Nephron progenitor cell (in vitro differentiated cells): ENCODE measurements around the gene IGDCC3.

Experiments
- DNase-seq: peaks from one replicate; pipeline ENCODE4 v3.0.0; 2021
- H3K27ac Mint-ChIP-seq: 2 replicates; pipeline ENCODE4 v1.8.0; 2021; ENCODE audit warnings: mild to moderate bottlenecking, moderate library complexity, mixed read lengths
- H3K27me3 Mint-ChIP-seq: 2 replicates; pipeline ENCODE4 v1.8.0; 2021; ENCODE audit warnings: mild to moderate bottlenecking, low read depth, mixed read lengths; ENCODE audit not compliant: poor library complexity
- H3K36me3 Mint-ChIP-seq: 2 replicates; pipeline ENCODE4 v1.8.0; 2021; ENCODE audit warnings: low read depth, mixed read lengths
- H3K4me1 Mint-ChIP-seq: 2 replicates; pipeline ENCODE4 v1.8.0; 2021; ENCODE audit warnings: mixed read lengths
- H3K4me3 Mint-ChIP-seq: 2 replicates; pipeline ENCODE4 v1.8.0; 2021; ENCODE audit warnings: mild to moderate bottlenecking, moderate library complexity, mixed read lengths
- H3K9me3 Mint-ChIP-seq: 2 replicates; pipeline ENCODE4 v1.8.0; 2021; ENCODE audit warnings: mild to moderate bottlenecking, moderate library complexity, mixed read lengths
- TF ChIP-seq, protein P1 (sequence below): fragments of 200-600 bp; sonication (generic); IDR thresholded peaks from 2 replicates; pipeline ENCODE4 v1.5.0; 2021; ENCODE audit warnings: antibody characterized with exemption

The IGDCC3 gene

DNA sequence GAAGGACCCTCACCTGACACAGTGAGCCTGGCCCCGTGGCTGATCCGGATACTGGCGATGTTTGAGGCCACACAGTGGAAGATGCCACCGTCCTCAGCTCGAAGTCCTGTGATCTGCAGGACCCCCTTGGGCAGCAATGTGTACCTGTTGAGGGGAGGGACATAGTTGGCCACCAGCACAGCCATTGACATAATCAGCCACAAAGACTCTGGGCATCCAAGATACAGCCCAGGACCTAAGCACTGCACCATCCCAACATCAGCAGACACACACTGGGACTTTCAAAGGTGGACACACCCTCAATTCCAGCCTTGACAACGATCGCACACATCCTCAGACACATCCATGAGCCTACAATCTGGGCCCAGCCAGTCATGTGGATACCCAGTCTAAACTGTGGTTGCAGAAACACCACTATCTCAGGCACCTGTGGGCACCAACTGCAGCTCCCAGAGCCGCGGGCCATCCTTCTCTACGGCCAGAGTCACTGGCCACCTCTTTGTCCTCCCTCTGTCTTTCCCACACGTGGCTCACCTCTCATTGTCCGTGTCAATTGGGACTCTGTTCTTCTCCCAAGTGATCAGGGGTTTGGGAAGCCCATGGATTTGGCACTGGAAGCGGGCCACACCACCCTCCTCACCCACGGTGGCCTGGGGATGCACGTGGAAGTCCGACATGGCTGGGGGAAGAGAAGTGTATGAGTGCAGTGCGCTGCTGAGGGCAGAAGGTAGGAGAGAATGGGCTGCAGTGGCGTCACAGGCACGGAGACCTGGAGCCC is 42.3 kb downstream of the IGDCC3 start:
- peak overlapping the region; percentile 15 for H3K4me3 Mint-ChIP-seq
- H3K36me3 Mint-ChIP-seq, result peaks cover 18% of the 10 kb centered on the region
- peaks cover 97% of the 10 kb centered on the region for H3K4me1 Mint-ChIP-seq
- TF ChIP-seq, protein P1, sequence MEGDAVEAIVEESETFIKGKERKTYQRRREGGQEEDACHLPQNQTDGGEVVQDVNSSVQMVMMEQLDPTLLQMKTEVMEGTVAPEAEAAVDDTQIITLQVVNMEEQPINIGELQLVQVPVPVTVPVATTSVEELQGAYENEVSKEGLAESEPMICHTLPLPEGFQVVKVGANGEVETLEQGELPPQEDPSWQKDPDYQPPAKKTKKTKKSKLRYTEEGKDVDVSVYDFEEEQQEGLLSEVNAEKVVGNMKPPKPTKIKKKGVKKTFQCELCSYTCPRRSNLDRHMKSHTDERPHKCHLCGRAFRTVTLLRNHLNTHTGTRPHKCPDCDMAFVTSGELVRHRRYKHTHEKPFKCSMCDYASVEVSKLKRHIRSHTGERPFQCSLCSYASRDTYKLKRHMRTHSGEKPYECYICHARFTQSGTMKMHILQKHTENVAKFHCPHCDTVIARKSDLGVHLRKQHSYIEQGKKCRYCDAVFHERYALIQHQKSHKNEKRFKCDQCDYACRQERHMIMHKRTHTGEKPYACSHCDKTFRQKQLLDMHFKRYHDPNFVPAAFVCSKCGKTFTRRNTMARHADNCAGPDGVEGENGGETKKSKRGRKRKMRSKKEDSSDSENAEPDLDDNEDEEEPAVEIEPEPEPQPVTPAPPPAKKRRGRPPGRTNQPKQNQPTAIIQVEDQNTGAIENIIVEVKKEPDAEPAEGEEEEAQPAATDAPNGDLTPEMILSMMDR, result no peak
- H3K27me3 Mint-ChIP-seq, result peaks cover 7% of the 10 kb centered on the region
- no peaks in the 10 kb centered on the region for H3K9me3 Mint-ChIP-seq
- DNase-seq, result no peak
- H3K27ac Mint-ChIP-seq, result peak overlapping the region; percentile 81

- TF ChIP-seq, protein P1, result no peak
- peaks cover 89% of the 10 kb centered on the region for H3K4me1 Mint-ChIP-seq
- H3K27me3 Mint-ChIP-seq, result peaks cover 7% of the 10 kb centered on the region
- H3K9me3 Mint-ChIP-seq, result no peaks in the 10 kb centered on the region
- peak; percentile 36 for DNase-seq
- peaks cover 26% of the 10 kb centered on the region for H3K36me3 Mint-ChIP-seq
- peak overlapping the region; percentile 45 for H3K27ac Mint-ChIP-seq
- H3K4me3 Mint-ChIP-seq, result no peak overlapping the region
Measured at GRCh38 chr15:65334586-65335231, 43.1 kb downstream of the IGDCC3 start.

GRCh38 chr15:65333856-65334255 is 43.9 kb downstream of the IGDCC3 start:
- H3K4me3 Mint-ChIP-seq, result peak overlapping the region; percentile 54
- peak overlapping the region; percentile 93 for H3K27ac Mint-ChIP-seq
- H3K36me3 Mint-ChIP-seq, result peaks cover 26% of the 10 kb centered on the region
- TF ChIP-seq, protein P1, result no peak
- peaks cover 81% of the 10 kb centered on the region for H3K4me1 Mint-ChIP-seq
- peaks cover 7% of the 10 kb centered on the region for H3K27me3 Mint-ChIP-seq
- DNase-seq, result no peak
- H3K9me3 Mint-ChIP-seq, result no peaks in the 10 kb centered on the region

GRCh38 chr15:65333148-65333820 is 44.5 kb downstream of the IGDCC3 start:
- peaks cover 10% of the 10 kb centered on the region for H3K27me3 Mint-ChIP-seq
- DNase-seq, result no peak
- peaks cover 79% of the 10 kb centered on the region for H3K4me1 Mint-ChIP-seq
- H3K27ac Mint-ChIP-seq, result peak overlapping the region; percentile 93
- peaks cover 29% of the 10 kb centered on the region for H3K36me3 Mint-ChIP-seq
- no peak overlapping the region for H3K4me3 Mint-ChIP-seq
- no peaks in the 10 kb centered on the region for H3K9me3 Mint-ChIP-seq
- TF ChIP-seq, protein P1, result no peak

DNA sequence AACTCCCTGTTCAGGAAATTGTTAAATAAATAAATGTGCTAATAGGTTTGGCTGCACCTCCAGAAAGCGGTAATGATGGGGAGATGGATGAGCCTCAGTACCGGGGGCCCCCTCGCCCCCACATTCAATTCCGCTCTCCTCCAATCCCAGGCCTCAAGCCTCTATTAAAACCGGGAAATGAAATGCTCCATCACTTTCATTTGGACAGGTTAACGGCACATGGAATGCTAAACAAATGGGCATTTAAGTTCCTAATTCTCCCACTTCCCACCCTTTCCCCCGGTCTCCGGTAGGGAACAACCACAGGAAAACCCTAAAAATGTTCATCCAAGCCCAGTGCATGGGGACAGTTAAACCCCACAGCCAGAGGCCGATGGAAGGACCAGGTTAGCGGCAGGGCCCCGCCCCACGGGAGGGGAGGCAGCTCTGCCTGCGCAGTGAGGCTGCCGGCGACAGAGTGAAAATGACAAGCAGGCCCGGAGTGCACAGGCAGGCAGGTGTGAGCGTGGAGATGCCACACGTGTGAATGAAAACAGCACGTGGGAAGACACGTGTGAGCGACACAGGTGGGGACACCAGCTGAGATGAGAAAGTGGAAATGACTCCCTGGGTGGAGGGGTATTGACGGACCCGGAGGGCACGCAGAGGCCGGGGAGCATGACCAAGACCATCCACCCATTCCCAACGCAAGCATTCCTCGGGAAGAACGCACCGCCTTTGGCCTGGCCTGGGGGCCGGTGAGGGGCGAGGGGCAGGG is 45.2 kb downstream of the IGDCC3 start:
- TF ChIP-seq, protein P1, result no peak
- H3K36me3 Mint-ChIP-seq, result peaks cover 36% of the 10 kb centered on the region
- H3K9me3 Mint-ChIP-seq, result no peaks in the 10 kb centered on the region

More for the DNA sequence above, 45.2 kb downstream of the IGDCC3 start:
- peak overlapping the region; percentile 79 for H3K27ac Mint-ChIP-seq
- peaks cover 79% of the 10 kb centered on the region for H3K4me1 Mint-ChIP-seq
- peaks cover 11% of the 10 kb centered on the region for H3K27me3 Mint-ChIP-seq
- no peak for DNase-seq
- H3K4me3 Mint-ChIP-seq, result no peak overlapping the region
